ENCODE measurements around the gene PGAP2.
A peak's percentile ranks its signal among the peaks of the same experiment; 100 is the strongest.

Gene PGAP2

DNA sequence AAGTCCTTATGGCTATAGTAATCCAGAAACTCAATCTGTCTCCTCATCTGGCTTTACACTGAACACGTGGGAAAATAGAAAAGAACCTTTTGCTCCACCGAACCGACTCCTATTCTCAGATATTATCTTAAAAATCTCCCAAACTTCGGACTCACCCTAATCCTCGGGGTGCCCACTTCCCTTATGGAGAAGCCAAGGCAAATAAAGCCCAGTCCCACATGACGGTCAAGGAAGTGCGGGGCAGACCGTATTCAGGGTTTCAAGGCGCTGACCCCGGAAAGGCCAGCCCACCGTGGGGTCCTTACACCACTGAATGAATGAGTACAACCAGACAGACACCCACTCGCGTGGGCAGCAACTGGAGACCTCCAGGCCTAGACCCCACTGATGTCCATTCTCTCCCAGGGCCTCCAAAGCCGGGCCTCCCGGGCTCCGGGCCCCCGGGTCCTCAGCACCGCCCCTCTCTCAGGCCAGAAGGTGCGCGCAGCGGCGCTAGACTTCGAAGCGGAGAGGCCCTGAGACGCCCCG lies 11.5 kb upstream of the PGAP2 start:
- DNase-seq (ENCODE audit: low read depth), result no peak
- H3K4me3 ChIP-seq (ENCODE audit: low read depth, low read length), result peak overlapping the region; percentile 81
- no peak for TF ChIP-seq CTCF (IDR thresholded peaks at IDR 0.05; ENCODE audit: insufficient read depth, low read depth, low read length, missing control alignments)

- peak within 1 kb of the TSS; percentile 93 for H3K4me3 ChIP-seq (ENCODE audit: low read depth, low read length)
- peak; percentile 100 for DNase-seq (ENCODE audit: low read depth)
- no peak for TF ChIP-seq CTCF (IDR thresholded peaks at IDR 0.05; ENCODE audit: insufficient read depth, low read depth, low read length, missing control alignments)
Measured at GRCh38 chr11:3797329-3798090, 10.8 kb upstream of the PGAP2 start, which contains the start of gene NUP98. TSS of gene NUP98 (minus strand) at chr11:3797554. CDS start at chr11:3782117, 15,437 bp downstream.

DNA sequence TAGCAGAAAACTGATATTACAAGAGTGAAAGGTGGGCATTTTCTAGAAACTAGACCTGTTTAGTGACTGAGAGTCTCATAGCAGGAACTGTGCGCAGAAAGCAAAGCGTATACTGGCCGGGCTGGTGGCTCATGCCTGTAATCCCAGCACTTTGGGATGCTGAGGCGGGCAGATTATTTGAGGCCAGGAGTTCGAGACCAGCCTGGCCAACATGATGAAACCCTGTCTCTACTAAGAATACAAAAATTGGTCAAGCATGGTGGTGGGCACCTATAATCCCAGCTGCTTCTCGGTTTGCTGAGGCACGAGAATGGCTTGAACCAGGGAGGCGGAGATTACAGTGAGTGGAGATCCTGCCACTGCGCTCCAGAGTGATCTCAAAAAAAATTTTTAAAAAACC lies 9.2 kb upstream of the PGAP2 start:
- H3K4me3 ChIP-seq (ENCODE audit: low read depth, low read length), result no peak overlapping the region
- DNase-seq (ENCODE audit: low read depth), result no peak
- no peak for TF ChIP-seq CTCF (IDR thresholded peaks at IDR 0.05; ENCODE audit: insufficient read depth, low read depth, low read length, missing control alignments)

DNA sequence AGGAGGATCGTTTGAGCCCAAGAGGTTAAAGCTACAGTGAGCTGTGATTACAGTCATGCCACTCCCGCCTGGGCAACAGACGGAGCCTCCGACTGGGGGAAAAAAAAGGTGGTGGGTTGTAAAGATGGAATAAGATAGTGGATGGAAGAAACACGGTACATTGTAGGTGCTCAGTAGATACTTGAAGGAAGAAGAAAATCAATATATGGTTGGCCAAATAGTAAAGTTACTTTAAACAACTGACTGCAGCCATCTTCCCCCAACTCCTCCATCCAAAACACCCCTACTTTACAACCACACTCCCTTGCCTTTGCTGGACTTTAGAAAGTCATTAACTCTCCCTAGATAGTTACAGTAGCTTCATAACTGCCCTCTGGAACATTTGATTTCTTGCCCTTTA lies 8.5 kb upstream of the PGAP2 start:
- TF ChIP-seq CTCF (IDR thresholded peaks at IDR 0.05; ENCODE audit: insufficient read depth, low read depth, low read length, missing control alignments), result no peak
- H3K4me3 ChIP-seq (ENCODE audit: low read depth, low read length), result no peak overlapping the region
- no peak for DNase-seq (ENCODE audit: low read depth)

DNA sequence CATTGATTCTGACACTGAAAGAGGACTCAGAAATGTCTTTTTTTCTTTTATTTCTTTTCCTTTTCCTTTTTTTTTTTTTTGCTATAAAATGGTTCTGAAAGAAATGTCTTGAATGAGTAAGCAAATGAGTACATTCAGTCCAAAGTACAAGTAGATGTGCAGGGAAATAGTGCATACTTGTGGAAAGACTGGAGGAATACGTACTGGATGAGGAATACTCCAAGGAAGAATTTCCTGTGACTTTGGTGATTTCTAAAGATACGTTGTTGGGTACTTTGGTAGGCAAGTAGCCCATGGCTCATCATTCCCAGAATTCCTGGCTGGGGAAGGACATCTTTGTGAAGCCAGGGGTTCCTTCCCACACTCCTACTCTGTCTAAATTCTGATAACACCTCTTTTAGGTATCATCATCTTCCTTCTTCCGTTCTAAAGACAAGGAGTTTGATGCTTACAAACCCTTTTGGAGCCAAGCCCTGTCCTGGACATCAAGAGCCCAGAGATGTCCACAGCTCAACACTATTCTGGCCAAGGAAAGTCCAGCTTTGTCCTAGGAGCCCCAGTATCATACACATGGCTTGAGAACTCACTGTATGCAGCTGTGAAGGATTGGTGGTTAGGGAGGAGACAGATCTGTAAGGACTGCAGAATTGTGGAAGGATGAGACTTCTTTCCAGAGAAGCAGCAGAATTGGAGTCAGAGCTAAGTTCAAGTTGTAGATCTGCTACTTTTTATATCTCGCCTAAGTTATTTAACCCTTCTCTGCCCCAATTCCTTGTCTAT lies 6.2 kb upstream of the PGAP2 start:
- no peak for TF ChIP-seq CTCF (IDR thresholded peaks at IDR 0.05; ENCODE audit: insufficient read depth, low read depth, low read length, missing control alignments)
- H3K4me3 ChIP-seq (ENCODE audit: low read depth, low read length), result no peak overlapping the region
- no peak for DNase-seq (ENCODE audit: low read depth)

- no peak for DNase-seq (ENCODE audit: low read depth)
- H3K4me3 ChIP-seq (ENCODE audit: low read depth, low read length), result no peak overlapping the region
- no peak for TF ChIP-seq CTCF (IDR thresholded peaks at IDR 0.05; ENCODE audit: insufficient read depth, low read depth, low read length, missing control alignments)
Measured at GRCh38 chr11:3803726-3804495, 4.4 kb upstream of the PGAP2 start.
